ENCODE results near the gene CLCN3. TPM values are rescaled to one million over a fixed set of nuclear protein-coding genes. Genes with fewer than 3 reads are reported as not detected.

CLCN3 gene
- total and polyA plus RNA-seq, 10 of the 15 experiments (the other 5 are each of a cell fraction or from before 2014, with no cell fraction given), result 4.0 to 22.8 (median 11.8) TPM

DNA sequence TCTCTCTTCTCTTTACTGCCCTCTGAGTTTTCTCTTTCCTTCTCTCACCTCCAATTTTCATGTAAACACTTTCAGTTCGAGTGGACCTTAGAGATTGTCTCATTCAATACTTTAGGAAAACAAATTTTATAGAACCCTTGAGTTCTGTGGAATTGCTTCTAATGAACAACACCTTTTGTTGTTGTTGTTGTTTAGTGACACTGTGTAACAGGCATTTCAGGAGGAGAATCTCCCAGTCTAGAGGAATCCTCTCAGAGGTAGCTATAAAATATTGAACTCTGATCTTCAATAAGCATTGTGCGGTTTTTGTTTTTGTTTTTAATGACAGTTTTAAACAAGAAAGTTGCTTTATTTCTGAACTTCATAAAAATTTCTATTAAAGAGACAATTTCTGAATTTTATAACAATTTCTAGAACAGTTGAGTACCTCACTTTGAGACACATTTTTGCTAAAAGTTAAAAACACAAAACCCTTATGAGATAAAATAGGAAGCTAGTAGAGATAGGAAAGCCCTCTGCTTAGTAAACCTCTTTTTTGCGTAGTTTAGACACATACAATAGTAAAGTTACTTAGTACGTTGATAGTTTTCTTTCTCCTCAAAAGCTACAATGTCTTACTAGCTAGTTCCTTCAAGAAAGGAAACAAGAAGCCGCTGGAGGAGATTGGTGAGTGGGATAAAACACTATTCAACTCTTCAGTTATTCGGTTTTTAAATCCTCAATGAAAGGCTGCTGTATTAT lies 38.8 kb downstream of the CLCN3 start:
- in situ Hi-C loops (cut with MboI), result no loop called here
- ChIA-PET RAD21 (ENCODE audit: unreplicated experiment) (interaction anchor here (1.1 to 4.9 kb wide), 7 partner anchors 16 to 68 kb away, joined by 3 to 35 read pairs (median 6); partner anchors contain the start of genes CLCN3 and NEK1), POLR2A (interaction anchor here (1.0 to 4.0 kb wide), 9 partner anchors 9 to 98 kb away, joined by 3 to 26 read pairs (median 5); partner anchors contain the start of genes CLCN3, HPF1 and NEK1), SMC1A (ENCODE audit: uncharacterized antibody, unreplicated experiment) (interaction anchor here (0.8 to 4.3 kb wide), 21 partner anchors 9 to 145 kb away, joined by 3 to 29 read pairs (median 5); partner anchors contain the start of genes CLCN3 and NEK1), CTCF (interaction anchor here (0.7 to 4.6 kb wide), 10 partner anchors 8 to 46 kb away, joined by 3 to 37 read pairs (median 4); partner anchors contain the start of genes CLCN3 and NEK1)
- Histone ChIP-seq H3K9me3 (replicated peaks; ENCODE audit: control insufficient read depth, insufficient read depth, low read length) (no peaks in the 10 kb centered on the region), H4K20me1 (ENCODE audit: control insufficient read depth, insufficient read depth) (no peaks in the 10 kb centered on the region), H3K9ac (ENCODE audit: control insufficient read depth, insufficient read depth, low read length) (no peak overlapping the region), H3K36me3 (ENCODE audit: control insufficient read depth in 2 of 2, insufficient read depth in 2 of 2, low read length in 1 of 2) (peaks cover 0 to 6% of the 10 kb centered on the region in 2 experiments; a peak in 2 of 4 replicates), H2AFZ (ENCODE audit: control insufficient read depth, low read depth, low read length) (no peak overlapping the region), H3K4me3 (peak overlapping the region; percentile 29; the same call in 1 of the 2 replicates), H3K4me1 (ENCODE audit: control insufficient read depth, insufficient read depth, low read length) (peaks cover 3% of the 10 kb centered on the region), H3K79me2 (ENCODE audit: control insufficient read depth, insufficient read depth, low read length) (peaks cover 32% of the 10 kb centered on the region), H3K27me3 (replicated peaks in 1 of 2; ENCODE audit: control insufficient read depth in 2 of 2, insufficient read depth in 2 of 2, low read length in 1 of 2) (no peaks in the 10 kb centered on the region), H3K27ac (ENCODE audit: control insufficient read depth, insufficient read depth) (peak overlapping the region; percentile 78), H3K4me2 (ENCODE audit: control insufficient read depth, insufficient read depth) (peak overlapping the region; percentile 92)
- ATAC-seq (no peak), FAIRE-seq (no peak), DNase-seq (ENCODE audit: low read depth, low spot score) (no peak)
- intact Hi-C loops (cut with micrococcal nuclease; ENCODE audit: unreplicated experiment), result no loop called here
- WGBS (ENCODE audit: insufficient coverage, insufficient replicate concordance, low lambda C conversion rate, missing lambda C conversion rate), result 58% methylated on average over 6 of the region's 6 CpGs
- BruUV-seq (replicated peaks), result no TSS peak
- no peak for TF ChIP-seq NR2C1 (IDR thresholded peaks at IDR 0.05)
- no peak for TF ChIP-seq YY1 (IDR thresholded peaks at IDR 0.05; ENCODE audit: low read depth, low read length)
- TF ChIP-seq, protein P1, sequence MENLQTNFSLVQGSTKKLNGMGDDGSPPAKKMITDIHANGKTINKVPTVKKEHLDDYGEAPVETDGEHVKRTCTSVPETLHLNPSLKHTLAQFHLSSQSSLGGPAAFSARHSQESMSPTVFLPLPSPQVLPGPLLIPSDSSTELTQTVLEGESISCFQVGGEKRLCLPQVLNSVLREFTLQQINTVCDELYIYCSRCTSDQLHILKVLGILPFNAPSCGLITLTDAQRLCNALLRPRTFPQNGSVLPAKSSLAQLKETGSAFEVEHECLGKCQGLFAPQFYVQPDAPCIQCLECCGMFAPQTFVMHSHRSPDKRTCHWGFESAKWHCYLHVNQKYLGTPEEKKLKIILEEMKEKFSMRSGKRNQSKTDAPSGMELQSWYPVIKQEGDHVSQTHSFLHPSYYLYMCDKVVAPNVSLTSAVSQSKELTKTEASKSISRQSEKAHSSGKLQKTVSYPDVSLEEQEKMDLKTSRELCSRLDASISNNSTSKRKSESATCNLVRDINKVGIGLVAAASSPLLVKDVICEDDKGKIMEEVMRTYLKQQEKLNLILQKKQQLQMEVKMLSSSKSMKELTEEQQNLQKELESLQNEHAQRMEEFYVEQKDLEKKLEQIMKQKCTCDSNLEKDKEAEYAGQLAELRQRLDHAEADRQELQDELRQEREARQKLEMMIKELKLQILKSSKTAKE (IDR thresholded peaks at IDR 0.05; ENCODE audit: low read depth, poor library complexity, severe bottlenecking), result no peak
- no peak for TF ChIP-seq MTA3 (IDR thresholded peaks at IDR 0.05; ENCODE audit: borderline replicate concordance, low read length)
- TF ChIP-seq ZNF274 (IDR thresholded peaks at IDR 0.05; ENCODE audit: insufficient read depth, insufficient read length), result no peak
- no peak for TF ChIP-seq NFYB (IDR thresholded peaks at IDR 0.05; ENCODE audit: insufficient read depth, low read depth, low read length)
- no peak for TF ChIP-seq NR2F1 (conservative IDR thresholded peaks at IDR 0.05)
- TF ChIP-seq MXI1 (IDR thresholded peaks at IDR 0.05; ENCODE audit: low read depth, low read length), result no peak
- TF ChIP-seq, protein P2, sequence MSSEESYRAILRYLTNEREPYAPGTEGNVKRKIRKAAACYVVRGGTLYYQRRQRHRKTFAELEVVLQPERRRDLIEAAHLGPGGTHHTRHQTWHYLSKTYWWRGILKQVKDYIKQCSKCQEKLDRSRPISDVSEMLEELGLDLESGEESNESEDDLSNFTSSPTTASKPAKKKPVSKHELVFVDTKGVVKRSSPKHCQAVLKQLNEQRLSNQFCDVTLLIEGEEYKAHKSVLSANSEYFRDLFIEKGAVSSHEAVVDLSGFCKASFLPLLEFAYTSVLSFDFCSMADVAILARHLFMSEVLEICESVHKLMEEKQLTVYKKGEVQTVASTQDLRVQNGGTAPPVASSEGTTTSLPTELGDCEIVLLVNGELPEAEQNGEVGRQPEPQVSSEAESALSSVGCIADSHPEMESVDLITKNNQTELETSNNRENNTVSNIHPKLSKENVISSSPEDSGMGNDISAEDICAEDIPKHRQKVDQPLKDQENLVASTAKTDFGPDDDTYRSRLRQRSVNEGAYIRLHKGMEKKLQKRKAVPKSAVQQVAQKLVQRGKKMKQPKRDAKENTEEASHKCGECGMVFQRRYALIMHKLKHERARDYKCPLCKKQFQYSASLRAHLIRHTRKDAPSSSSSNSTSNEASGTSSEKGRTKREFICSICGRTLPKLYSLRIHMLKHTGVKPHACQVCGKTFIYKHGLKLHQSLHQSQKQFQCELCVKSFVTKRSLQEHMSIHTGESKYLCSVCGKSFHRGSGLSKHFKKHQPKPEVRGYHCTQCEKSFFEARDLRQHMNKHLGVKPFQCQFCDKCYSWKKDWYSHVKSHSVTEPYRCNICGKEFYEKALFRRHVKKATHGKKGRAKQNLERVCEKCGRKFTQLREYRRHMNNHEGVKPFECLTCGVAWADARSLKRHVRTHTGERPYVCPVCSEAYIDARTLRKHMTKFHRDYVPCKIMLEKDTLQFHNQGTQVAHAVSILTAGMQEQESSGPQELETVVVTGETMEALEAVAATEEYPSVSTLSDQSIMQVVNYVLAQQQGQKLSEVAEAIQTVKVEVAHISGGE (CRISPR knock-in tag; IDR thresholded peaks at IDR 0.05), result no peak
- no peak for TF ChIP-seq NFYA (IDR thresholded peaks at IDR 0.05; ENCODE audit: borderline replicate concordance, low read depth, low read length)
- TF ChIP-seq BMI1 (IDR thresholded peaks at IDR 0.05; ENCODE audit: borderline replicate concordance), result no peak
- TF ChIP-seq RELA (IDR thresholded peaks at IDR 0.05; ENCODE audit: borderline replicate concordance, partially characterized antibody), result no peak
- no peak for TF ChIP-seq FOXK2 (IDR thresholded peaks at IDR 0.05)
- TF ChIP-seq ZNF207 (IDR thresholded peaks at IDR 0.05; ENCODE audit: borderline replicate concordance), result no peak
